NCI-H748 (cell line): ENCODE measurements around the gene MBD3L2.
"Not testable (repeated sequence)": the region's sequence is repeated elsewhere in the genome, so short reads cannot be mapped to it uniquely, and the experiment has no call there.

Source experiments
- DNase-seq: peaks from one replicate; lab custom pipeline; 2025; ENCODE audit not compliant: unreplicated experiment; lab: John Stamatoyannopoulos, UW

The MBD3L2 gene

DNA sequence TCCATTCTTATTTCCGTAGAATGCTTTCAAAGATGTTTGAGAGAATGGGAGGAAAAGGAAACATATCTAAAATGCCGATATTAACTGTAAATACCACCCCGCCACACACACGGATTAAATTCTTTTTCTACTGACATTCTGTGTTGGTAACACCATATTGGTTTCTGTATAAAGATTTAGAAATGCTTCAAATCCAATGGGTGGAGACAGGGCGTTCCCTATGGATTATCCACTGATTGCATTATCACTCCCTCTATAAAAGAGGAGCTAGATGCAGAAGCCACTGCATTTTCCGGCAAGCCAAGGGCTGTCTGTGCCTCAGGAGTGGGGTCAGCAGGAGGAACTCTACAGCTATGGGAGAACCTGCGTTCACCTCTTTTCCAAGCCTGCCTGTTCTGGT is at the start of gene MBD3L2:
Gene MBD3L2 (plus strand): TSS at position 301 of the 400 bp plus-strand sequence. CDS start 53 bp downstream, at position 354.
- DNase-seq = not testable (repeated sequence)

GRCh38 chr19:6999933-7000332 is 49.2 kb upstream of the MBD3L2 start:
- no peak for DNase-seq

DNA sequence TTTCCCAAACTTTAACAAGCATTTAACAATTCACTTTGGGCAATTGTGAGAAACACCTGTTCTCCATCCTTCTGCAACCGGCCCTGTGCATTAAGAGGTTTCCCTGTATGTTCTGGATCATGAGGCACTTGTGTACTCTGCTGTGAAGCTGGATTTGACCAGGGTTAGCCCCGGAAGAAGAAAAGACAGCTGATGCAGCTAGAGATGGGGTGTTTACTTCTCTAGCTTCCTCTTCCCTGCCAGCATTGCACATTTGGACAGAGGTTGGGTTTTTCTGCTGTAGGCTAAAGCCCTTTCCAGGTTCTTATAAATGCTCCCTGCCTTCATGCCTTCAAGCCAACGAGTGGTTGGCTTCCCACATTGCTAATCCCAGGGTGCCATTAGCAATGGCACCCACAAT is 48.8 kb upstream of the MBD3L2 start:
- DNase-seq = no peak

DNA sequence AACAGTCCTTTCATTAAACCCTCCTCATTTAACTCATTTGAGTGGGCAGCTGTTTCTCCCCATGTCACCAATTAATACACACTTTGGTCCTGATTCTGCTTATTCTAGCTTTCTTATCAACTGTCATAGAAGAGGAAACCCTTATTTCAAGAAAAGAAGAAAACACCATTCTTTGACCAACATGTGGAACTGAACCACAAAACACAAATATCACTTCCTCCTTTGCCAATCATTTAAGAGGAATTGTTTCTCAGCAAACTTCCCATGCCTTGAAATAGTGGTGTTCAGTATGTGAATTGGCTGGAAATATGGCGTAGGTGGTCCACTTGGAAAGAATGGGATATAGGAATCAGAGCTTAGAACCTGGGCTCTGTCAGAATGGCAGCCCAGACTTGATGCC is 48.3 kb upstream of the MBD3L2 start:
- no peak for DNase-seq

DNA sequence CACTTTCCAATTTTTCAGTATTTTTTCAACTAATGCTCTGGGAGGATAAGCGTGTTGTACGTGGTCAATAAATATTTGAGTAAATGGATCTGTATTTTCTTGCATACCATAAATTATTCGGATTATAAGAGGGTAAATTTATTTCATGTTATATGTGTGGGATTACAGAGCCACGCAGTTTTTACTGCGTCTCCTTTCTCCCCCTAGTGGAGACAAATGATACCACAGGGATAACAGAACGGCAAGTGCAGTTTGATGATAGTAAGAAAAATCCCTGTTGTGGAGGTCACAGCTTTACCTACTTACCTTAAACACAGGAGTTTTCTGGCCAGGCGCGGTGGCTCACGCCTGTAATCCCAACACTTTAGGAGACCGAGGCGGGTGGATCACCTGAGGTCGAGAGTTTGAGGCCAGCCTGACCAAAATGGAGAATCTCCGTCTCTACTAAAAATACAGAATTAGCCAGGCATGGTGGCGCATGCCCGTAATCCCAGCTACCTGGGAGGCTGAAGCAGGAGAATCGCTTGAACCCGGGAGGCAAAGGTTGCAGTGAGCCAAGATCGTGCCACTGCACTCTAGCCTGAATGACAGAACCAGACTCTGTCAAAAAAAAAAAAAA is 44.7 kb upstream of the MBD3L2 start:
- DNase-seq = peak; percentile 36

DNA sequence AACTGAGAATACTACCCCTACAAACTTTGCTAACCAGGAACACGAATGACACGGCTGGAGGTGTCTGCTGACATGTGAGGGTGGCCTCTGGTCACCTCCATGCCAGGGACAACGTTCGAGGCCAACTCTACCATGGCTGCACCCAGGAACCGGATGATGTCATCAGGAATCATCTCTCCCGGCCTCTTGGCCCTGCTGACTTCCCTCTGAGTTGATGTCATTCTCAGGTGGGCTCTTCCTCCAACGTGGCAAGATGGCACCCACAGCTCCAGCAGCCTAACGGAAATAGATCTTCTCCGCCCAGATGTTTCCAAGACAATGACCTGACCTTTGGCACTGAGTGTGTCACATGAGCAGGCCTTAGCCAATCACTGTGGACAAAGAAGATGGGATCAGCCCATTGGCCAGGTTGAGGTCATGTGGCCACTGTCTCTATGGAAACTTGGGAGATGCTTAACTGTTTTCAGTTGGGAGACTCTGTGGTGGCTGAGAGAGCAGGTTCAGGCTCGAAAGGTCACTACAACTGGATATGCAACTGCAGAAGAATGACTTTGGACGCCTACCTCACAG is 42.9 kb upstream of the MBD3L2 start:
- peak; percentile 2 for DNase-seq

- no peak for DNase-seq
These were observed 41.3 kb upstream of the MBD3L2 start for GRCh38 chr19:7007859-7008258.

- no peak for DNase-seq
These were observed 38.2 kb upstream of the MBD3L2 start for GRCh38 chr19:7010722-7011593.

DNA sequence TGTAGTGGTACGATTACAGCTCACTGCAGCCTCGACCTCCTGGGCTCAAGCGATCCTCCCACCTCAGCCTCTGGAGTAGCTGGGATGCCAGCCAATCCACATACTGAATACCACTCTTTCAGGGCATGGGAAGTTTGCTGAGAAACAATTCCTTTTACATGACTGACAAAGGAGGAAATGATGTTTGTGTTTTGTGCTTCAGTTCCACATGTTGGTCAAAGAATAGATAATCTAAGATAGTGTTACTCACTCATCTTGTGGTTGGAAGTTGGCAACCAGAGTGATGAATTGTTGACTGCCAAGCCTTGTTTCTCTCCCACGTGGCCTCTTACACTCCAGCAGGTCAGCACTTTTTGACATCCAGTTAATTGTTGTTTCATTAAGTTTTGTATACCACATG is 35.4 kb upstream of the MBD3L2 start:
- DNase-seq = no peak

DNA sequence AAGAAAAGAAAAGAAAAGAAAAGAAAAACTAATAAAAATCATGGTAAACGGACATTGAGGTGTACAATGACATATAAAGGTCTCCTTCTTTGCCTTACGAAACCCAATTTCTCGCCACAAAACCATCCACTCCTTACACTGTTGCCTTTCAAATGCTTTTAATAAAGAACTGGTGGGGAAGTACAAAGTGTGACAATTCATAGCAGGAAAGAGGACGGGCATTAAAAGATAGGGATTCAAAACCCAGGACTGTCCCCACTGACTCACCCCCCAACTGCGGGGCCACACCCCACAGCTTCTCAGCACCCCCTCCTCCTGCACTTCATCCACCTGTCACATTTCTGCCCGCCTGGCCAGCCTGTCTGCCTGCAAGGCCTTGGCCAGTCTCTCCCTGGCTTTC is 30.3 kb upstream of the MBD3L2 start:
- DNase-seq = no peak

GRCh38 chr19:7021331-7021730 is 27.8 kb upstream of the MBD3L2 start, which contains the start of gene MBD3L2B:
Gene MBD3L2B (minus strand): TSS chr19:7021431. CDS start chr19:7021397, 34 bp downstream.
- not testable (repeated sequence) for DNase-seq

- not testable (repeated sequence) for DNase-seq
These were observed 20.3 kb upstream of the MBD3L2 start for GRCh38 chr19:7028790-7029189.

GRCh38 chr19:7030278-7030677 is 18.8 kb upstream of the MBD3L2 start, which contains the start of gene MBD3L5:
Gene MBD3L5 (plus strand): TSS chr19:7030578. CDS start chr19:7030612, 34 bp downstream.
- not testable (repeated sequence) for DNase-seq

- DNase-seq = not testable (repeated sequence)
These were observed 9.0 kb upstream of the MBD3L2 start, which contains the start of gene MBD3L4 for GRCh38 chr19:7040079-7040478. Gene MBD3L4 (minus strand): TSS chr19:7040179. CDS start chr19:7040144, 35 bp downstream.

DNA sequence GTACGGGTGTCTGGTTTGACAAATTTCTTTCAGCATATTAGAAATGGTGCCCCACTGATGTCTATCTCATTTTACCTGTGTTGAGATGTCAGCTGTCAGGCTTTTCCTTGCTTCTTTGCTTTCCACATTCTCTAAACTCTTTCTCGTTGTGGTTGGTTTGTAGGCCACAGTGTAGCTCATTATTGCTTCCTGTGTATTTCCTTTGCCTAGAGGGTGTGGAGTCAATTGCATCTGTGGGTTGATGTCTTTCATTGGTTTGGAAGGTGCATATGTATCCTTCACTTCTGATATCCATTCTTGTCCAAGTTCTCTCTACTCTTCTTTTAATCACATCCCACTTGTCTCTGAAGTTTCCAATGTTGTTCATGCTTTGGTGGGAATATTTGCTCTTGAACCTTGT is 7.6 kb upstream of the MBD3L2 start:
- DNase-seq = not testable (repeated sequence)

- not testable (repeated sequence) for DNase-seq
These were observed 2.3 kb downstream of the MBD3L2 start for GRCh38 chr19:7051421-7051820.

- DNase-seq = not testable (repeated sequence)
These were observed 3.8 kb downstream of the MBD3L2 start for GRCh38 chr19:7052896-7053295.

GRCh38 chr19:7054635-7055368 is 5.7 kb downstream of the MBD3L2 start:
- DNase-seq = not testable (repeated sequence)

GRCh38 chr19:7055679-7056078 is 6.6 kb downstream of the MBD3L2 start:
- not testable (repeated sequence) for DNase-seq

DNA sequence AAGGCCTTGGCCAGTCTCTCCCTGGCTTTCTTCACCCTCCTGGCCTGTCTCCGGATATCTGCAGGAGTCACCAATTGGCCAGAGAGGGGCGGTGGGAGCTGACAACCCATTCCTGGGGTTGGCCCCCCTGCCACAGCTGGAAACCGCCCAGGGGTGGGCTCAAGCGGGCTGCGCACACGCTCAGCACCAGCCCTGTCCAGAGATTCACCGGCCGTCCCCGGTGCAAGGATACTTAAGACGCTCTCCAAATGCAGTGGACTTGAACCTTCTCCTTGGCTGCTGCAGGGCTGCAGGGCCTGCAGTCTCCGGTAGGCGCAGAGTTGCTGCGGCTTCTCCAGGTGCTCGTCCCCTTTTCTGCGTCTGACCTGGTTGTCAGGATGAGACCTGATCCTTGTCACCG is 7.2 kb downstream of the MBD3L2 start:
- DNase-seq = not testable (repeated sequence)

DNA sequence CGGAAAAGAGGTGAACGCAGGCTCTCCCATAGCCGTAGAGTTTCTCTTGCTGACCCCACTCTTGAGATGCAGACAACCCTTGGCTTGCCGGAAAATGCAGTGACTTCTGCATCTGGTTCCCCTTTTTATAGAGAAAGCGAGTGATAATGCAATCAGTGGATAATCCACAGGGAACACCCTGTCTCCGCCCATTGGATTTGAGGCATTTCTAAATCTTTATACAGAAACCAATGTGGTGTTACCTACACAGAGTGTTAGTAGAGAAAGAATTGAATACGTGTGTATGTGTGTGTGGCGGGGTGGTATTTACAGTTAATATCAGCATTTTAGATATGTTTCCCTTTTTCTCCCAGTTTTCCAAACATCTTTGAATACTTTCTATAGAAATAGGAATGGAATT is 9.5 kb downstream of the MBD3L2 start, which contains the start of gene MBD3L3:
Gene MBD3L3 (minus strand): TSS at position 101 of the 400 bp plus-strand sequence. CDS start 71 bp downstream, at position 30.
- DNase-seq = not testable (repeated sequence)
